Spinal cord (tissue), 10 donors: ENCODE measurements around the gene YIF1A. TPM values are rescaled to one million over a fixed set of nuclear protein-coding genes. Genes with fewer than 3 reads are reported as not detected.
A peak's percentile ranks its signal among the peaks of the same experiment; 100 is the strongest.
"Not testable (repeated sequence)": the region's sequence is repeated elsewhere in the genome, so short reads cannot be mapped to it uniquely, and the experiment has no call there.

Experiments used
- DNase-seq, 6 donors: peaks; one replicate each; pipeline versions ENCODE4 v3.0.0 to v3.0.0-alpha.2; 2013 to 2015; ENCODE audit warnings: low spot score in 6 of 6, low read depth in 4 of 6
- H3K27ac ChIP-seq: one replicate; pipeline ENCODE4 v1.5.1; 2013; ENCODE audit warnings: low read depth, low read length, control low read depth
- H3K27me3 ChIP-seq: one replicate; pipeline ENCODE4 v1.6.1; 2013; ENCODE audit warnings: low read length; ENCODE audit not compliant: control insufficient read depth, insufficient read depth
- H3K36me3 ChIP-seq: one replicate; pipeline ENCODE4 v1.6.1; 2013; ENCODE audit warnings: low read length; ENCODE audit not compliant: control insufficient read depth, insufficient read depth
- H3K4me1 ChIP-seq: one replicate; pipeline ENCODE4 v1.6.1; 2013; ENCODE audit warnings: low read length; ENCODE audit not compliant: control insufficient read depth, insufficient read depth
- H3K4me3 ChIP-seq: one replicate; pipeline ENCODE4 v1.5.1; 2013; ENCODE audit warnings: low read depth, low read length, control low read depth
- H3K9me3 ChIP-seq: one replicate; pipeline ENCODE4 v1.6.1; 2013; ENCODE audit warnings: low read length; ENCODE audit not compliant: control insufficient read depth, insufficient read depth
- WGBS: methylation state at CpG from one replicate; pipeline ENCODE4 v1.1.5; 2013; ENCODE audit warnings: missing lambda C conversion rate; ENCODE audit not compliant: insufficient coverage; 5-methylcytosine and 5-hydroxymethylcytosine counted together
- polyA plus RNA-seq, 2 donors: library from polyadenylated mRNA; unstranded; fragments of 120-200 nt; gene quantifications; one replicate each; pipeline ENCODE4 v1.2.1, GENCODE V29; 2013; ENCODE audit not compliant: insufficient read length in 2 of 2
- total RNA-seq, 2 donors: library from RNA; depleted of rRNA in 1 of 2; stranded (reverse); fragments of 120-200 nt in 1 of 2; fragments of >200 nt in 1 of 2; gene quantifications; one replicate each; pipeline versions ENCODE4 v1.2.3 to v1.2.4, GENCODE V29; 2013 to 2014
- donor health status: healthy.

The YIF1A gene
- total and polyA plus RNA-seq, 4 donors = 43.7 to 87.7 (median 79.6) TPM

GRCh38 chr11:66253081-66253480 lies 35.9 kb downstream of the YIF1A start:
- H3K27ac ChIP-seq = not testable (repeated sequence)

GRCh38 chr11:66251809-66252208 lies 37.1 kb downstream of the YIF1A start:
- Histone ChIP-seq H3K9me3 (no peaks in the 10 kb centered on the region), H3K27me3 (no peaks in the 10 kb centered on the region), H3K4me1 (peaks cover 11% of the 10 kb centered on the region), H3K4me3 (no peak overlapping the region), H3K36me3 (peaks cover 33% of the 10 kb centered on the region), H3K27ac (no peak overlapping the region)
- WGBS = 82% methylated on average over 4 of the region's 7 CpGs
- no peak for DNase-seq

More at GRCh38 chr11:66253081-66253480, 35.9 kb downstream of the YIF1A start:
- 88% methylated on average over 6 of the region's 6 CpGs for WGBS
- not testable (repeated sequence) for H3K27me3 ChIP-seq, DNase-seq, H3K9me3 ChIP-seq, H3K4me3 ChIP-seq
- H3K4me1 ChIP-seq = peaks cover 17% of the 10 kb centered on the region
- H3K36me3 ChIP-seq = peaks cover 26% of the 10 kb centered on the region

GRCh38 chr11:66248903-66249302 lies 40.0 kb downstream of the YIF1A start:
- H3K36me3 ChIP-seq = peaks cover 59% of the 10 kb centered on the region
- WGBS = 91% methylated on average over 3 of the region's 6 CpGs

DNA sequence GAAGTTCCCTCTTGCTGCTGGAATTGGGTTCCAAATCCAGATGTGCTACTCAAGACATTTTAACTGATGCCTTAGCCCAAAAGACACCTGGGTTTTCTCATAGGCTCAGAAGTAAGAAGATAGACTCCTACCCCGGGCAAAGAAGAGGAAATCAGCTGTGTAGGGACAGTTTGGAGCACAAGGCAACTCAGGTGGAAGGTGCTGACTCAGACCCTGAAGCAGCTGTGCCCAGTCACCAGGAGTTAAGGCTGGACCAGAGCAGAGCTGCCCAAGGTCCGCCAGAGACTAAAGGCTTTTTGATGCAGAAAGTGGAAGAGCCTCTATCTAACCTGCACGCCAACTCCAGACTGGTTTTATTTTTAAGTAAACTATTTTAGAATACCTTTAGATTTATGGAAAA lies 41.1 kb downstream of the YIF1A start:
- H3K4me1 ChIP-seq = peaks cover 1% of the 10 kb centered on the region
- no peak overlapping the region for H3K27ac ChIP-seq
- no peaks in the 10 kb centered on the region for H3K27me3 ChIP-seq
- no peak for DNase-seq
- H3K36me3 ChIP-seq = peaks cover 68% of the 10 kb centered on the region
- WGBS = 100% methylated on average over 1 of the region's 3 CpGs
- H3K9me3 ChIP-seq = no peaks in the 10 kb centered on the region
- H3K4me3 ChIP-seq = no peak overlapping the region

More at GRCh38 chr11:66248903-66249302, 40.0 kb downstream of the YIF1A start:
- Histone ChIP-seq H3K27ac (no peak overlapping the region), H3K4me1 (peaks cover 8% of the 10 kb centered on the region), H3K4me3 (no peak overlapping the region), H3K27me3 (no peaks in the 10 kb centered on the region), H3K9me3 (no peaks in the 10 kb centered on the region)
- no peak for DNase-seq

- Histone ChIP-seq H3K9me3 (no peaks in the 10 kb centered on the region), H3K27ac (no peak overlapping the region), H3K4me1 (peaks cover 6% of the 10 kb centered on the region), H3K36me3 (peaks cover 73% of the 10 kb centered on the region), H3K4me3 (no peak overlapping the region), H3K27me3 (no peaks in the 10 kb centered on the region)
- WGBS = 84% methylated on average over 4 of the region's 4 CpGs
- no peak for DNase-seq
These were observed 41.6 kb downstream of the YIF1A start for GRCh38 chr11:66247295-66247694.

DNA sequence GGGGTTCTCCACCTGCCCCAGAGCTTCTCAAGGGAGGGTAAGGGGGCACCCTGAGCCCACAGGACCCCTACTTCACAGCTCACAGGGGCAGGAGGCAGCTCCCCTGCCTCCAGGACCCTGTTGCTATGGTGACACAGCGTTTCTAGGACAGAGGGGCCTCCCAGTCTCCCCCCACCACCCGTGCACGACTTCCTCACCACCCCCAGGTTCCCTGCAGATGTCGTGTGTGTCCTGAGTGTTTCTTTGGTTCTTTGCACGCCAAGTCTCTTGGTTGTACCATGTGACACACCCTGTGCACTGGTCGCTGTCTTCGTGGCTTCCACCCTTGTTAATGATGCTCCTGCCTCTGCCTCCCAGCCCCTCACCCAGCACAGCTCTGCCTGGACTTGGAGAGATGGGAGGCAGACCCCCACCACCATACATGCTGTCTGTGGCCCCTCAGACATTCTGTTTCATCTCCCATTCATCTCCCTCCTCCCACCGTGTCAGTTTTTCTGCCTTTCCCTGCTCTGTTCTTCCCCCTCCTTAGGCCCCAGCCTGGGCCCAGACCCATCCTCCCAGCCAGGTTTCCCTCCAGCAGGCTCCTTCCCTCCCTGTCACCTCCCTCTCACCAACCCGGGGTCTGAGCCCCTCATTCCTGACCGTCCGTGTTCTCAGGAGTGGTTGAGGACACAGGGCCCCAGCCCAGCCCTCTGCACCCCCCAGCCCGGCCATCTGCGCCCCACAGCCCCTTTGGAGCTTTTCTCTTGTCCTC lies 45.0 kb downstream of the YIF1A start:
- peaks cover 10% of the 10 kb centered on the region for H3K4me1 ChIP-seq
- H3K4me3 ChIP-seq = no peak overlapping the region
- DNase-seq = no peak
- H3K36me3 ChIP-seq = peaks cover 85% of the 10 kb centered on the region
- no peaks in the 10 kb centered on the region for H3K27me3 ChIP-seq
- no peaks in the 10 kb centered on the region for H3K9me3 ChIP-seq
- H3K27ac ChIP-seq = no peak overlapping the region
- 51% methylated on average over 13 of the region's 13 CpGs for WGBS

DNA sequence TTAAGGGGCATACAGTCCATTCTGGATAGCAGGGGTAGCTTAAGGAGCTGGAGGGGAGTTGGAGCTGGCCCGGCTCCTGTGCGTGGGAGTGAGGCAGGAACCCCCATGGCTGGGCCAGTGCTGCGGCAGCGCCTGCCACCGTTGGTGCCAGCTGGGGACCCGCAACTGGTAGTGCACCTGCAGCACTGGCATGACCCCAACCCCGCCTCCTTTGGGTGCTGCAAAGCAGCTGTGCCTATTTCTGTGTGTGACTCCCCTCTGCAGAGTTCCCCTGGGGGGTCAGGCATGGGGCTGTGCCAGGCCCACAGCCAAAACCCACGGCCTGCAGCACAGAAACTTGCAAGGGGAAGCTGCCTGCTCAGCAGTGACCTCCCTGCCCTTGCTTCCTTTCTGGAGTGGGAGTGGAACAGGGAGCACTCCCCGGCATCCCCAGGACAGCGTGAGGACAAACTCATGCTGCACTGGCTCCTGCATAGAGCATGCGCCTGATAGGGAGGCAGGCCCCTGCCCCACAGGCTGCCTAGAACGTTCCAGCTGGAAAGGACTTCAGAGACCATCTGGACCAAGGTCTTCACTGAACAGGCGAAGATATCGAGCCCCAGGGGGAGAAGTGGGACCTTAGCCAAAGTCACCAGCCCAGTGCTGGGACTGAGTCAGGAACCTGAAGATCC lies 46.7 kb downstream of the YIF1A start:
- no peak overlapping the region for H3K27ac ChIP-seq
- DNase-seq = peak in 1 of 6 donors; percentile 62
- H3K9me3 ChIP-seq = no peaks in the 10 kb centered on the region
- H3K4me1 ChIP-seq = peaks cover 10% of the 10 kb centered on the region
- H3K27me3 ChIP-seq = no peaks in the 10 kb centered on the region
- WGBS = 66% methylated on average over 14 of the region's 14 CpGs
- H3K4me3 ChIP-seq = no peak overlapping the region
- peaks cover 96% of the 10 kb centered on the region for H3K36me3 ChIP-seq

DNA sequence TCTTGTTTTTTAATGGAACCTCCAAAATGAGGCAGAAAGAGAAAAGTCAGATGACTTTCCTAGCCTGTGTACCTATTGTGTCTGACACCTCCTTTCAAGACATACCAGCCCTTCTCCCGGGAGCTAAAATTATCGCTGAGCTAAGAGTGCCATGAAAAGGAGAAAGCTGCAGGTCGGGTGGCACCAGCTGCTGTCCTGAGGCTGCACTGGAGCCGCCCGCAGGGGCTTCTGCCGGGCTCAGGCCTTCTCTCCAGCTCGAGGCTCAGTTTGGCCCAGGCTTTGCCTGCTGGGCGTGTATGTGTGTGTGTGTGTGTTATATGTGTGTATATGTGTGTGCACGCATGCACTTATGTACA lies 48.2 kb downstream of the YIF1A start:
- no peak for DNase-seq
- Histone ChIP-seq H3K27ac (no peak overlapping the region), H3K36me3 (peaks cover 94% of the 10 kb centered on the region), H3K9me3 (no peaks in the 10 kb centered on the region), H3K4me3 (no peak overlapping the region), H3K4me1 (peaks cover 10% of the 10 kb centered on the region), H3K27me3 (no peaks in the 10 kb centered on the region)
- WGBS = 84% methylated on average over 6 of the region's 9 CpGs

DNA sequence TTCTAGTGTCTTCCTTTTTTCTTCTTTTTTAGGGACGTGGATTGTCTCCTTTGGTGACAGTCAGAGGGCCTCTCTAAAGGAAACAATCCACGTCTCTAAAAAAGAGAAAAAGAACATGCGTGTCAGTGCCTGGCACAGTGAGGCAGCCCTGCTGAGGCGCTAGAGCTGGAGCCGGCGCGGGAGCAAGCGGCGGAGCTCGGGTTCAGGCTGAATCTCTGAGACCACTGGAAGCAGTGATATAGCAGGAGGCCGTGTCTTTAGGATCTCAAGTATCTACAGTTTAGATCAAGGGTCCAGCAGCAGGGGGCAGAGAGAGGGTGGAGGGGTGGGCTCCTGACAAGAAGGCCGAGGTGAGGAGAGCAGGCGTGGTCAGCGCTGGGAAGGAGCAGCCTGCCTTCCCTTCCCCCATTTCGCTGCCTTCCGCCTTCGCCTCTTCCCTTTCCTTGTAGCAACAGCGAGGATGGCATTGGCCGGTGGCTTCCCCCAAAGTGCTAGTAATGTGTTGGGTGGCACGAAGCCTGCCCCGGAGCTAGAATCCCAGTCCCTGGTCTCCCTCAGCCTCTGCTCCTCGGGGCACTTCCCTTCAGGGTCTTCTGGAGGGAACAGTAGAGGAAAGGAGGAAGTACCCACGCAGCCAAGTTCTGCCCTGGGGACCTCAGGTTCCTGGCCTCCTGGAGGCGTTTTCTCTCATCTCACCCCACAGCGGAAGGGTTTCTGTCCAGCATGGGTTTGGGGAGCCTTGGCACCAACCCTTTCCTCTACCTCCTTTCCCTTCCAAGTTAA lies 48.8 kb downstream of the YIF1A start:
- H3K36me3 ChIP-seq = peaks cover 97% of the 10 kb centered on the region
- no peaks in the 10 kb centered on the region for H3K27me3 ChIP-seq
- no peaks in the 10 kb centered on the region for H3K9me3 ChIP-seq
- H3K4me1 ChIP-seq = peaks cover 10% of the 10 kb centered on the region
- WGBS = 88% methylated on average over 16 of the region's 25 CpGs
- no peak overlapping the region for H3K4me3 ChIP-seq
- no peak for DNase-seq
- H3K27ac ChIP-seq = no peak overlapping the region
